NT2/D1 (cell line): Measurements from ENCODE around the gene FGD4.

Experiments
- SUZ12 ChIP-seq: IDR thresholded peaks from 2 replicates; pipeline ENCODE4 v1.6.1; 2011; ENCODE audit not compliant: insufficient read length, insufficient read depth; ENCODE audit errors: extremely low read depth
- YY1 ChIP-seq: IDR thresholded peaks from 2 replicates; pipeline ENCODE4 v1.6.1; 2011; ENCODE audit not compliant: insufficient read length, insufficient read depth
- ZNF274 ChIP-seq: IDR thresholded peaks from 2 replicates; pipeline ENCODE4 v1.6.1; 2011; ENCODE audit warnings: mild to moderate bottlenecking, low read depth, low read length

DNA sequence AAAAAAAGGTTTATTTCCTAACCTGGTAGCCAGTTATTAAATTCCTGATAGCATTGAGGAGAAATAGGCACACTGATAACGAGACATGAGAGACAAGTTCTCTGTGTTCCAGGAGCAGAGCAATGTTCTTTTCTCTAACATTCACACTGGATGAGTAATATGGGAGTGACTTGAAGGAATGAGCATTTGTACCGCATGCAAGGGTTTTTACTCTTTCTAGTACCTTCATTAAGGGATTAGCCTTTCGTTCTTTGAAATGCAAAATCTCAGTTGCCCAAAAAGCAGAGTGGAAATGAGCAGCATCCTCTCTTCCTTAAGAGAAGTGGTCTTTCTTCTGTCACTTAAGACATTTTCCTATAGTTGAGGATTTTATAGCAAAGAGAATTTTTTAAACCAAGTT, 54.7 kb downstream of the FGD4 start:
- TF ChIP-seq ZNF274 (no peak), YY1 (no peak), SUZ12 (no peak)
